Upper lobe of right lung (tissue), 1 donor: ENCODE data around the gene CAMKK1. TPM values are rescaled to one million over a fixed set of nuclear protein-coding genes. Genes with fewer than 3 reads are reported as not detected.

Experiments used
- ATAC-seq: fragments of 200-7000 bp; cut with Tn5 transposase; one replicate; pipeline ENCODE4 v1.9.1; 2020; ENCODE audit warnings: mild to moderate bottlenecking, moderate library complexity
- DNase-seq: peaks from one replicate; pipeline ENCODE4 v3.0.0-alpha.2; 2020
- H3K27ac ChIP-seq: fragments of 200-600 bp; one replicate; pipeline ENCODE4 v1.8.0; 2022
- H3K27me3 ChIP-seq: fragments of 200-600 bp; one replicate; pipeline ENCODE4 v1.8.0; 2022; ENCODE audit warnings: mild to moderate bottlenecking
- H3K36me3 ChIP-seq: fragments of 200-600 bp; one replicate; pipeline ENCODE4 v1.8.0; 2022
- H3K4me1 ChIP-seq: fragments of 200-600 bp; one replicate; pipeline ENCODE4 v1.8.0; 2022
- H3K4me3 ChIP-seq: fragments of 200-600 bp; one replicate; pipeline ENCODE4 v1.8.0; 2022; ENCODE audit warnings: mild to moderate bottlenecking
- H3K9me3 ChIP-seq: fragments of 200-600 bp; one replicate; pipeline ENCODE4 v1.8.0; 2022
- intact Hi-C: fragments of 100-400 bp; cut with DNase I; formaldehyde crosslinking; loops from one replicate; pipeline ENCODE4 v1.11.0; 2022
- total RNA-seq: library from RNA; stranded (reverse); fragmentation: NEBNext Ultra II Directional; extraction: Animal tissue kit (Norgen Biotek cat#: 25700); gene quantifications from one replicate; pipeline ENCODE4 v1.2.1, GENCODE V29; 2021
- TF ChIP-seq, protein P1 (sequence below): fragments of 200-600 bp; IDR thresholded peaks from one replicate; pipeline ENCODE4 v1.8.0; 2022; ENCODE audit warnings: antibody characterized with exemption
- donor health status: DM: no; HTN: yes; CAD: no; lungs with severe emphysema.

The CAMKK1 gene
- total RNA-seq, 1 donor from 2014 or later: 10.1 TPM

DNA sequence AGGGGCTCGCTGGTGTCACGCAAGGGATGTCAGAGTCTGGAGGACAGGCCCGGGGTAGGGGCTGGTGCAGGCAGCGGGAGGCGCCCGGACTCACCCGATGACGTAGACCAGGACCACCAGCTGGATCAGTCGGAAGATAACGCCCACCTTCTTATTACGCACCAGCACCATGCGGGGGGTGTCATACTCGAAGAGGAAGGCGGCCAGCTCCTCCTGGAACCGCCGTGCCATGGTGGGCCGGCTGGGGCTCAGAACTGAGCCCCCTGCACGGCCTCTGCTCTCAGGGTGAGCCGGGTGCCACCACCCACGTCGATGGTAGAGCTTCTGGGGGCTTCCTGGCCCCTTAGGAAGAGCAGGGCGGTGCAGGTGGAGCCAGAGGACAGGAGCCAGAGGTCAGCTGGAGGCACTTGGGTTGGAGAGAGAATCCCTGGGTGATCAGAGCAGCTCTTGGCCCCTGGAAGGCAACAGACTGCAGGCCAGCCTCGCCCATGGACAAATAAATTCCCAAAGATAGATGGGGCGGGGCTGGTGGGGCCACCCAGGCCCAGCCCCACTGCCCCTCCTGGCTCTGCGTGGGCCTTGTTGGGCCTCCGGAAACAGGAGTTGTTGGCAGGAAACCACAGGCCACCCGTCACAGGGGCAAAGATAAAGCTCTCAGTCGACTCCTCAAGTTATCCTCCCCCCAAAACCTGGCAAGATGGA is 23.3 kb upstream of the CAMKK1 start, which contains the start of gene P2RX1:
Gene P2RX1 (minus strand): TSS at position 471 of the 702 bp plus-strand sequence. CDS start 240 bp downstream, at position 231.
- Histone ChIP-seq H3K36me3 (no peaks in the 10 kb centered on the region), H3K4me3 (peak within 1 kb of the TSS; percentile 30), H3K27me3 (no peaks in the 10 kb centered on the region), H3K9me3 (no peaks in the 10 kb centered on the region), H3K27ac (peak within 1 kb of the TSS; percentile 65), H3K4me1 (peaks cover 37% of the 10 kb centered on the region)
- intact Hi-C loops: no loop called here
- DNase-seq (peak; percentile 80), ATAC-seq (peak; percentile 66)
- TF ChIP-seq, protein P1, sequence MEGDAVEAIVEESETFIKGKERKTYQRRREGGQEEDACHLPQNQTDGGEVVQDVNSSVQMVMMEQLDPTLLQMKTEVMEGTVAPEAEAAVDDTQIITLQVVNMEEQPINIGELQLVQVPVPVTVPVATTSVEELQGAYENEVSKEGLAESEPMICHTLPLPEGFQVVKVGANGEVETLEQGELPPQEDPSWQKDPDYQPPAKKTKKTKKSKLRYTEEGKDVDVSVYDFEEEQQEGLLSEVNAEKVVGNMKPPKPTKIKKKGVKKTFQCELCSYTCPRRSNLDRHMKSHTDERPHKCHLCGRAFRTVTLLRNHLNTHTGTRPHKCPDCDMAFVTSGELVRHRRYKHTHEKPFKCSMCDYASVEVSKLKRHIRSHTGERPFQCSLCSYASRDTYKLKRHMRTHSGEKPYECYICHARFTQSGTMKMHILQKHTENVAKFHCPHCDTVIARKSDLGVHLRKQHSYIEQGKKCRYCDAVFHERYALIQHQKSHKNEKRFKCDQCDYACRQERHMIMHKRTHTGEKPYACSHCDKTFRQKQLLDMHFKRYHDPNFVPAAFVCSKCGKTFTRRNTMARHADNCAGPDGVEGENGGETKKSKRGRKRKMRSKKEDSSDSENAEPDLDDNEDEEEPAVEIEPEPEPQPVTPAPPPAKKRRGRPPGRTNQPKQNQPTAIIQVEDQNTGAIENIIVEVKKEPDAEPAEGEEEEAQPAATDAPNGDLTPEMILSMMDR: no peak

DNA sequence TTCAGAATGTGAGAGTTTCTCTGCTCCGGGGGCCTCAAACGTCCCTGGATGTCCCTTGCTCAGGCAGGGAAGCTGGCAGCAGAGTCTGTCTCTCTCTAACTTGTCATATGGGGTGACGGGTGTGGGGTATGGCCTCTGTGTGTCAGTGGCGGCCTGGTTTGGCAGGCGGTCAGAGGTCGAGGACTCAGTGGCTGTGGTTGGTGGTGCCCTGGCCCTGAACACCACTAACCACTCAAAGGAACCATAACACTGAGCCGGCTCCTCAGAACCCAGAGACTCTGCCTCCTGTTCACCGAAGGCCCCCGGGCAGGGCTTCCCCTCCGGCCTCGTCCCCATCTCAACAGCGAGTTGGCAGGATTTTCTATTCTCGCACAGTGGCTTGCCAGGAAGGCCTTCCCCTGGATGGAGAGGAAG is 22.7 kb upstream of the CAMKK1 start:
- Histone ChIP-seq H3K4me3 (peak overlapping the region; percentile 30), H3K36me3 (no peaks in the 10 kb centered on the region), H3K27ac (peak overlapping the region; percentile 65), H3K9me3 (no peaks in the 10 kb centered on the region), H3K27me3 (no peaks in the 10 kb centered on the region), H3K4me1 (peaks cover 37% of the 10 kb centered on the region)
- ATAC-seq: peak; percentile 22
- TF ChIP-seq, protein P1: no peak
- intact Hi-C loops: no loop called here
- DNase-seq: no peak

DNA sequence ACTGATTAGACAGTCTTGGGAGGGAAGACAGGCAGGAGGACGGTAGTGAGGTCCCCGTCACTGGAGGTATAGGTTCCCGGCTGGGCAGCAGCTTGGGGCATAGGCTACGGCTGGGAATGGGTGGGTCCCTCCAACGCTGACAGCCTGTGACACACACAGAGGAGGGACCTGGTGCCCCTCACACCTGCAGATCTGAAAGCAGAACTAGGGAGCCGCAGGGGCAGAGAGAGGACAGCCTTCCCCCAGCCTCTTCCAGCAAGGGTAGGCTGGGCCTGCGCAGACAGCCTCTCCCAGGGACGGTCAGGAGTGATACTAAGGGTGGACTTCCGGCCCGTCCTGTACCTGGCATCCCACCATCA is 21.4 kb upstream of the CAMKK1 start:
- no peak for DNase-seq
- peaks cover 37% of the 10 kb centered on the region for H3K4me1 ChIP-seq
- no peaks in the 10 kb centered on the region for H3K9me3 ChIP-seq
- H3K4me3 ChIP-seq: peak overlapping the region; percentile 30
- no peak for ATAC-seq
- intact Hi-C loops: no loop called here
- TF ChIP-seq, protein P1: no peak
- no peak overlapping the region for H3K27ac ChIP-seq
- no peaks in the 10 kb centered on the region for H3K36me3 ChIP-seq
- H3K27me3 ChIP-seq: no peaks in the 10 kb centered on the region

DNA sequence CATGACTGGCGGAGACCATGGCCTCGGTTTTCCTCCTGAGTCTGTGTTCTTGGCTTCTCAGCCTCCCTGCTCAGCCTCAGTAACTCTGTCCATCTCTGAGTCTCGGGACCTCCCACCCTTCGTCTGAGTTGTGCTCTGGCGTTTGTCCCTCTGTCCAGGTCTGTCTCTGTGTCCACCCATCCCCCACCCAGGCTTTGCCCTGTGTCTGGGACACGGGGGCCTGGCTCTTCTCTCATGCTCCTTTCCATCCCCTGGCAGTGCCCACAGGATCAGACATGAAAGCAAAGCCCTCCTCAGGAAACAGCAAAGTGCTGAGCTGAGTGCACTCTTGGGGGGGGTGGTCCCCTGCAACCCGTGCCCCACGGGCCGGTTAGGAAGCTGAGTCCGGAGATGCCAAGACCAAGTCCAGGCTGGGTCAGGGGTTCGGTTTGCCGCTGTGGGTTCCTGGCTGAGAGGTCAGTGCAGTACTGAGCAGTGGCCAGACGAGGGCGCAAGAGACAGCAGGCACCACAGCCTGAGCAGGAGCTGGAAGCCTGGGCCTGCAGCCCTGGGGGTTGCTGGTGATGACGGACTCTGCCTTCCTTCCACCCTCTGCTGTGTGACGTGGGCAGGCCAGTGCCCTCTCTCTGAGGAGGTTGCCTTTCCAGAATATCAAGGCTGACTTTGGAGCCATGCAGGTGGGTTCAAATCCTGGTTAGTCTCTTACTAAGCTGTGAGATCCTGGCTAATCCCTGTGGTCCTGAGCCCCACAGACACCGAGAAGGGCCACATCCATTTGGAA is 20.9 kb upstream of the CAMKK1 start:
- Histone ChIP-seq H3K4me1 (peaks cover 37% of the 10 kb centered on the region), H3K27ac (no peak overlapping the region), H3K27me3 (no peaks in the 10 kb centered on the region), H3K36me3 (no peaks in the 10 kb centered on the region), H3K9me3 (no peaks in the 10 kb centered on the region), H3K4me3 (no peak overlapping the region)
- DNase-seq (peak; percentile 89), ATAC-seq (peak; percentile 86)
- intact Hi-C loops: no loop called here
- TF ChIP-seq, protein P1: peak; percentile 97

DNA sequence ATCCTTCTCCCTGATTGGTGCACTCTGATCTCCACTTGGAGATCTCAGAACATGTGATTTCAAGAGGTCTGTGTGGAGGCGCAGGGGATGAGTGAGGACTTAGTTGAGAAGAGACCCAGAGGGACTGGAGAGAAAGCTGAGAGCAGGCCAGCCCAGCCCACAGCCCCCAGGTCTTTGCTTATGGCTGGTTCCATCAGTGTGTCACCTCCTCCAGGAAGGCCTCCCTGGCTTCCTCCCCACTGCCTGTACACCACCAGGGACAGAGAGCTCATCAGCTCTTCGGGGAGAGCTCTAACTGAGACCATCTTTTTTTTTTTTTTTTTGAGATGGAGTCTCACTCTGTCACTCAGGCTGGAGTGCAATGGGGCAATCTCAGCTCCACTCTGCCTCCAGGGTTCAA is 20.0 kb upstream of the CAMKK1 start:
- Histone ChIP-seq H3K27me3 (no peaks in the 10 kb centered on the region), H3K4me3 (no peak overlapping the region), H3K36me3 (no peaks in the 10 kb centered on the region), H3K9me3 (no peaks in the 10 kb centered on the region), H3K27ac (no peak overlapping the region), H3K4me1 (peaks cover 37% of the 10 kb centered on the region)
- intact Hi-C loops: no loop called here
- TF ChIP-seq, protein P1: no peak
- no peak for ATAC-seq
- DNase-seq: no peak
